C4-2B (cell line): Measurements from ENCODE around the gene TADA2B.

Experiments
- H3K27ac ChIP-seq: fragments of 450-650 bp; 2 replicates; pipeline ENCODE4 v1.5.1; 2017
- ZFX ChIP-seq: fragments of 450-650 bp; IDR thresholded peaks from 2 replicates; pipeline ENCODE4 v1.6.1; 2017
- TF ChIP-seq, protein P1 (sequence below): fragments of 450-650 bp; conservative IDR thresholded peaks from 2 replicates; pipeline ENCODE4 v1.5.1; 2017; ENCODE audit warnings: mild to moderate bottlenecking

Gene TADA2B

DNA sequence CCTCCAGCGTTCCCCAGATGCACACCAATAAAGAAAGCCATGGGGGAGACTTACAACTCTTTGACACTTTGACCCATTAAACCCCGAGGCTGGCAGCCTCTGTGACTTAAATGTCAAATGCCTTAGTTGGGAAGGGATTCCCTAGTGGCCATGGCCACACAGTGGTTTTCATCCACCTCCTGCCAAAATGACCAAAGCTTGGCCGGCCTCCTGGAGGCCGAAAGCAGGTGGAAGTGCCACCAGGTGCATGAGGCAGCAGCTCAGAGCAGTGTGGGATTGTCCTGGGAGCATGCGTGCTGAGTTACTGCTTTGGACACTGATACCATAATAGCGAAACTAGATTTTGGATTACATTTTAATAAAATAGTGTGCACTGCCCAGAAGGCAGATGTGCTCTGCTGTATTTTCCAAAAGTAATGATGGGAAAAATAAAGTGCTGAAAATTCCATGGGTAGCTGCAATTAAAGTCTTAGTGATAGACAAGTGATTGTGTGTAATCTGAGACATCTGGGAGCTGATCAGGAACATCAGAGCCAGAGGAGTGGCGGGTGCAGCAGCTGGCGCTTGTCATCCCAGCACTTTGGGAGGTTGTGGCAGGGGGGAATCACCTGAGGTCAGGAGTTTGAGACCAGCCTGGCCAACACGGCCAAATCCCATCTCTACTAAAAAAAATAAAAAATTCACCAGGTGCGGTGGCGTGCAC is 39.8 kb upstream of the TADA2B start:
- no peak overlapping the region for H3K27ac ChIP-seq
- TF ChIP-seq, protein P1, sequence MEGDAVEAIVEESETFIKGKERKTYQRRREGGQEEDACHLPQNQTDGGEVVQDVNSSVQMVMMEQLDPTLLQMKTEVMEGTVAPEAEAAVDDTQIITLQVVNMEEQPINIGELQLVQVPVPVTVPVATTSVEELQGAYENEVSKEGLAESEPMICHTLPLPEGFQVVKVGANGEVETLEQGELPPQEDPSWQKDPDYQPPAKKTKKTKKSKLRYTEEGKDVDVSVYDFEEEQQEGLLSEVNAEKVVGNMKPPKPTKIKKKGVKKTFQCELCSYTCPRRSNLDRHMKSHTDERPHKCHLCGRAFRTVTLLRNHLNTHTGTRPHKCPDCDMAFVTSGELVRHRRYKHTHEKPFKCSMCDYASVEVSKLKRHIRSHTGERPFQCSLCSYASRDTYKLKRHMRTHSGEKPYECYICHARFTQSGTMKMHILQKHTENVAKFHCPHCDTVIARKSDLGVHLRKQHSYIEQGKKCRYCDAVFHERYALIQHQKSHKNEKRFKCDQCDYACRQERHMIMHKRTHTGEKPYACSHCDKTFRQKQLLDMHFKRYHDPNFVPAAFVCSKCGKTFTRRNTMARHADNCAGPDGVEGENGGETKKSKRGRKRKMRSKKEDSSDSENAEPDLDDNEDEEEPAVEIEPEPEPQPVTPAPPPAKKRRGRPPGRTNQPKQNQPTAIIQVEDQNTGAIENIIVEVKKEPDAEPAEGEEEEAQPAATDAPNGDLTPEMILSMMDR, result no peak
- TF ChIP-seq ZFX, result no peak

- TF ChIP-seq, protein P1, result no peak
- no peak for TF ChIP-seq ZFX
- no peak overlapping the region for H3K27ac ChIP-seq
These were observed 39.3 kb upstream of the TADA2B start for GRCh38 chr4:7003879-7004240.

- H3K27ac ChIP-seq, result no peak overlapping the region
- TF ChIP-seq ZFX, result no peak
- TF ChIP-seq, protein P1, result no peak
These were observed 38.8 kb upstream of the TADA2B start for GRCh38 chr4:7004331-7004730.

- no peak overlapping the region for H3K27ac ChIP-seq
- no peak for TF ChIP-seq ZFX
- TF ChIP-seq, protein P1, result no peak
These were observed 37.6 kb upstream of the TADA2B start for GRCh38 chr4:7005571-7005970.

DNA sequence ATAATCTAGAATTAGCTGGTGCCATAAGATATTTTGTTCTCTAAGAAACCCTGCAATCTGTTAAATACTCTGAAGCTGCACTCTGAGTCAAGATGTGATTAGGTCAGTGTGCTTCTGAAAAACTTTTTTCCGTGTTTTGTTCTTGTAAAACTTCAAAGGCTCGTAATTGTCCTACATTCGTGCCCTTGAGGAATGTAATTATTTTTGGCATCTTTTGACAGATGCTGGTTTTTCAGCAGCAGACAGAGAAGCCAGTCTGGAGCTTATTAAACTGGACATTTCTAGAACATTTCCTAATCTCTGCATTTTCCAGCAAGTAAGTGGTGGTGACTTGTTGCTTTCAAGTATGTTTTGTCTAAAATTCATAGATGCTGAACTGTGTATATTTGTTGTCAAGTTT is 36.8 kb upstream of the TADA2B start:
- no peak overlapping the region for H3K27ac ChIP-seq
- TF ChIP-seq ZFX, result no peak
- TF ChIP-seq, protein P1, result no peak

DNA sequence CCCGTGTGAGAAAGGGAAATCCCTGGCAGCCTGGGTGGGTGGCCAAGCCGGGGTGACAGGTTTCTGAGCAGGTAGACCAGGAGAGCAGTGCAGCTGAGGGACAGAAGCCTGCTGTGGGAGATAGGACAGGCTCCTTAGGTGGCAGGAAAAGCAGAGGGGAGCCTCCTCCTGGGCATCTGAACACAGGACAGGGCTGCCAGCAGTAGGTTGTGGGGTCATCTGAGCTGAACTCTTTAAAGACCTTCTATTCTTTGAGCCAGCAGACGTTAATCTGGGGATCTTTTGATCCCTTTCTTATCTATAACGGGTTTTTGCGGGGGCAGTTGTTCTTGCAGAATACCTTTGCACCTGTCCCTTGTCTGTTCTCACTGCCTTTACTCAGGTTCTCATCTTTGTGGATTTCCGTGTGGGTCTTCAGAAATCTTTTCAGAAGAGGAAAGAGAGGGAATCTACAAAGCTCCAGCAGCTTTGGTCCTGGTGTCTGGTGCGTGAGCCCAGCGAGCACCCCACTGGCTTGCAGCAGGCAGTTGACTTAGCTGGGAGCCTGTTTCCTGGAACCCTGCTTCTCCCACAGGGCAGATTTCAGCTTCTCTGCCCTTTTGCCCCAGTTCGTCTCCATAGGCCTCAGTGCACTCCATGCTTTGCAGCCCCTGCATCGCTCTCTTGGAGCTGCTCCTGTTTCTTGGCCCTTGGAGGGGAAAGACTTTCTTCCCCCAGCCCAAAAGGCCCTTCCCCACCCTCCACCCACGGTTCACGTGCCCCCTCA is 35.8 kb upstream of the TADA2B start:
- H3K27ac ChIP-seq, result no peak overlapping the region
- TF ChIP-seq, protein P1, result no peak
- no peak for TF ChIP-seq ZFX

DNA sequence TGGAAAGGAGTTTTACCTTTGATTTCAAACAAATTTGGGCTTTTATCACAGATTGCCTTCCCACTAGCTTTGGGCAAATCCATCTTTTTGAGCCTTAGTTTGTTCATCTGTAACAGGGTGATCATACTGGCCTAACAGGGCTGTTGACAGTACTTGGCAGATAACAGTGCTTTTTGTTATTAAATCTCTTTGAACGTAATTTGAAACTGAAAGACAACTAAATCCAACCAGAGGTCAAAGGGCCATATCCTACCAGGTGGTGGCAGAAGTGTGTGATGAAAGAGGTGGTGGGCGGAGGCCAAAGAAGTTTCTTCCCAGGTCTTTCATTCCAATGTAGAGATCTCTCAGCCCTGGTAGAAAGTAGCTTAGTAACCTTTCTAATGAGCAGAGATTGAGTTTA is 35.2 kb upstream of the TADA2B start:
- H3K27ac ChIP-seq, result no peak overlapping the region

More for the DNA sequence above, 35.2 kb upstream of the TADA2B start:
- no peak for TF ChIP-seq ZFX
- TF ChIP-seq, protein P1, result no peak
